GM20000 (cell line): ENCODE data around the gene SSBP2.

Experiments
- DNase-seq: peaks from one replicate; pipeline ENCODE4 v3.0.0; 2012; ENCODE audit warnings: low spot score
- CTCF ChIP-seq: IDR thresholded peaks from 2 replicates; pipeline ENCODE4 v1.5.1; 2012; ENCODE audit warnings: mild to moderate bottlenecking, control low read depth; ENCODE audit errors: extremely low read depth, missing control alignments

SSBP2 gene

GRCh38 chr5:81554647-81555046 is 196.2 kb downstream of the SSBP2 start:
- DNase-seq, result no peak
- no peak for TF ChIP-seq CTCF

- no peak for DNase-seq
- no peak for TF ChIP-seq CTCF
Observed at GRCh38 chr5:81553567-81554212, 197.2 kb downstream of the SSBP2 start.

- DNase-seq, result no peak
- no peak for TF ChIP-seq CTCF
Observed at GRCh38 chr5:81552852-81553566, 197.9 kb downstream of the SSBP2 start.

GRCh38 chr5:81549123-81549522 is 201.8 kb downstream of the SSBP2 start:
- TF ChIP-seq CTCF, result no peak
- DNase-seq, result no peak

- no peak for TF ChIP-seq CTCF
- DNase-seq, result no peak
Observed at GRCh38 chr5:81547001-81547400, 203.9 kb downstream of the SSBP2 start.

GRCh38 chr5:81545911-81546310 is 205.0 kb downstream of the SSBP2 start:
- TF ChIP-seq CTCF, result no peak
- DNase-seq, result no peak

- no peak for DNase-seq
- TF ChIP-seq CTCF, result no peak
Observed at GRCh38 chr5:81544351-81545018, 206.4 kb downstream of the SSBP2 start.
